ENCODE data around the gene HERC6.

GRCh38 chr4:88341227-88342192, 37.1 kb upstream of the HERC6 start:
- TF ChIP-seq CTCF (conservative IDR thresholded peaks at IDR 0.05; ENCODE audit: low read depth, low read length) (no peak), EZH2 (IDR thresholded peaks at IDR 0.05; ENCODE audit: borderline replicate concordance, low read depth, low read length, poor library complexity, severe bottlenecking) (no peak)
